HG03066 (cell line): Measurements from ENCODE around the gene TMEM127.
"Not testable (repeated sequence)": the region's sequence is repeated elsewhere in the genome, so short reads cannot be mapped to it uniquely, and the experiment has no call there.

Experiments
- ATAC-seq: cut with Tn5 transposase; IDR thresholded peaks from one replicate; pipeline ENCODE4 v1.9.1; 2021; ENCODE audit warnings: low read depth; ENCODE audit not compliant: unreplicated experiment

TMEM127 gene, protein sequence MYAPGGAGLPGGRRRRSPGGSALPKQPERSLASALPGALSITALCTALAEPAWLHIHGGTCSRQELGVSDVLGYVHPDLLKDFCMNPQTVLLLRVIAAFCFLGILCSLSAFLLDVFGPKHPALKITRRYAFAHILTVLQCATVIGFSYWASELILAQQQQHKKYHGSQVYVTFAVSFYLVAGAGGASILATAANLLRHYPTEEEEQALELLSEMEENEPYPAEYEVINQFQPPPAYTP

DNA sequence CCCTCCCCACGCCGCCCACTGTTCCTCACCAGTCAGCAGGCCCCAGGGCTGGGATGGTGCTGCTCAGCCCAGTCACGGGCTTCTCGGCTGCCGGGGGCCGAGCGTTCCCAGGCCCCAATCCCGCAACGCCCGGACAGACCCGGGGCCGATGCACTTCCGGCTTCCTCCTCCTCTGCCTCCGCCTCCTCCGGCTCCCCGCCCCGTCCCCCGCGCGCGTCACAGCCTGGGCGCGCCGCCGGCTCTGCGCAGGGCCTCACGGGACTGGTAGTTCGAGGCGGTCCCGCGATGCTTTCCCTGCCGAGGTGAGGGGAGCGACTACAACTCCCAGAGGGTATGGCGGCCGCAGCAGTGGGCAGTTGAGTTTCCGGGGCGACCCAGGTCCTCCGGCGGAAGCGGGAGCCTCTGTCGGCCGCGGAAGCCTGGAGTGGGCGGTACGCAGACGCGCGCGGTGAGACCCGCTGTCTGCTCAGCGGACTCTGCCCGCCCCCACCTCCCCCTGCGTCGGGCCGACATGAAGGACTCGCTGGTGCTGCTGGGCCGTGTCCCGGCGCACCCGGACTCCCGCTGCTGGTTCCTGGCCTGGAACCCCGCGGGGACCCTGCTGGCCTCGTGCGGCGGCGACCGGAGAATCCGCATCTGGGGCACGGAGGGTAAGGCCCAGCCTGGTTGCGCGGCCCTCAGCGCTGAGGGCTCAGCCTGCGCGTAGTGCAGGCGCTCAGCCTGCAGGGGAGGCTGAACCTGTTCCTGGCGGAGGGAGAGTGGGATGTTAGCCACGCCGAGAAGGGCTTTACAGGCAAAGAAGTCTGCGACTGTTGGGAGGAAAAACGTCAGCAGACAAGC lies at the start of gene TMEM127, which contains the start of gene CIAO1:
TSS of gene TMEM127 (minus strand) at position 158 of the 840 bp plus-strand sequence. CDS start 616 bp downstream, outside the sequence.
TSS of gene CIAO1 (plus strand) at position 386 of the 840 bp plus-strand sequence. CDS start at position 512, 126 bp downstream.
- peak; percentile 91 for ATAC-seq

DNA sequence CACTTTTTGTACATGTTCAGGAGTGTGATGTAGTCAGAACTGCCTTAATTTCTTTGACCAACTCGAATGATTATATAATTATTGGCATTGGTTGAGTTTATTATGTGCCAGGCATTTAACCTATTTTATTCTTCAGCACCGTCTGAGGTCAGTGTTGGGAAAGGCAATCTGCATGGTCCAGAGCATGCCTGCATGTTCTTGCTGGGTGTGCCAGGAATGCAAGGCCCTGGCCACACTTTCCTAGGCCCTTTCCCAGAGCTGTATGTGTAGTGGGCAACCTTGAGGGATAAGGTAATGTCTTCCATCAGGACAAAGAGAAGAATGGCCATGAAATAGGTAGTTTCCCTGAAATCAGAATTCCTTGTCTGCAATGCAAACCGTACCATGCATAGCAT lies 49.2 kb upstream of the TMEM127 start:
- no peak for ATAC-seq

DNA sequence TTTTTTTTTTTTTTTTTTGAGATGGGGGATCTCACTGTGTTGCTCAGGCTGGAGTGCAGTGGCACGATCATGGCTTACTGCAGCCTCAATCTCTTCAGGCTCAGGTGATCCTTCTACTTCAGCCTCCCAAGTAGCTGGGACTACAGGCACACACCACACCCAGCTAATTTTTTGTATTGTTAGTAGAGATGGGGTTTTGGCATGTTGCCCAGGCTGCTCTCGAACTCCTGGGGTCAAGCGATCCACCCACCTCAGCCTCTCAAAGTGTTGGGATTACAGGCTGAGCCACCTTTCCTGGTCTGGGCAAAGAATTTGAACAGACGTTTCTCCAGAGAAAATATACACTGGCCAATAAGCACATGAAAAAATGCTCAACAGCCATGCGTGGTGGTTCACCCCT lies 42.5 kb upstream of the TMEM127 start:
- no peak for ATAC-seq

DNA sequence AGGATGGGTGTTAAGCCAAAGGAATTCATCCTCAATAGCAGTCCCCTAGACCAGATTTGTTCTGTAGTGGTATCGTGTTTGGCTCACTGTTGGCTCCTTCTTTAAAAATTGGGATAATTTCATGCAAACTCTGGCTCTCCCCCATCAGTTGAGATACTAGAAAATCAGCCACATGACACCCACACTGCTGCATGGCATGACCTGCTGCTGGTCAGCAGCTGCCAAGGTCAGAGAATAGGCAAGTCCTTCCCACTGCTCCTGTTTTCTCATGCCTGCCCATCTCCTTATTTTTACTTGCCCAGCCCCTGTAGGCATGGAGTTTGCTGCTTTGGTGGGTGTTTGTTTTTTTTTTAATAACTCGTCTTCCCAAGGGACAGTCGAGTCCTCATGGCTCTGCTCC lies 40.6 kb upstream of the TMEM127 start:
- no peak for ATAC-seq

DNA sequence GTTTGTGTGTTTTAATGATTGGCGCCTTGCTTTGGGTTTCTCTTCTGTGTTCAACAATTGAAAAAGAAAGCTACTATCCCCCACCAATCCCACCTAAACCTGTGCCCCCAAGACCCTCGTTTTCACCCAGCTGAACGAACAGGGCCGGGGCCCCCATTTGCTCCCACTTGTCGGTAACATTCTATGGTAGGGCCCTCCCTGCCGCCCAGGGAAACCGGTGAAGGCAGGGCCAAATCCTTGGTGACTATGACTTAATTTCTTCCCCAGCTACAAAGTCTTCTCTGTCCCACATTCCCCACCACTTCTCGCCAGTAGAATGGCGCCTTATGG lies 40.1 kb upstream of the TMEM127 start:
- no peak for ATAC-seq

DNA sequence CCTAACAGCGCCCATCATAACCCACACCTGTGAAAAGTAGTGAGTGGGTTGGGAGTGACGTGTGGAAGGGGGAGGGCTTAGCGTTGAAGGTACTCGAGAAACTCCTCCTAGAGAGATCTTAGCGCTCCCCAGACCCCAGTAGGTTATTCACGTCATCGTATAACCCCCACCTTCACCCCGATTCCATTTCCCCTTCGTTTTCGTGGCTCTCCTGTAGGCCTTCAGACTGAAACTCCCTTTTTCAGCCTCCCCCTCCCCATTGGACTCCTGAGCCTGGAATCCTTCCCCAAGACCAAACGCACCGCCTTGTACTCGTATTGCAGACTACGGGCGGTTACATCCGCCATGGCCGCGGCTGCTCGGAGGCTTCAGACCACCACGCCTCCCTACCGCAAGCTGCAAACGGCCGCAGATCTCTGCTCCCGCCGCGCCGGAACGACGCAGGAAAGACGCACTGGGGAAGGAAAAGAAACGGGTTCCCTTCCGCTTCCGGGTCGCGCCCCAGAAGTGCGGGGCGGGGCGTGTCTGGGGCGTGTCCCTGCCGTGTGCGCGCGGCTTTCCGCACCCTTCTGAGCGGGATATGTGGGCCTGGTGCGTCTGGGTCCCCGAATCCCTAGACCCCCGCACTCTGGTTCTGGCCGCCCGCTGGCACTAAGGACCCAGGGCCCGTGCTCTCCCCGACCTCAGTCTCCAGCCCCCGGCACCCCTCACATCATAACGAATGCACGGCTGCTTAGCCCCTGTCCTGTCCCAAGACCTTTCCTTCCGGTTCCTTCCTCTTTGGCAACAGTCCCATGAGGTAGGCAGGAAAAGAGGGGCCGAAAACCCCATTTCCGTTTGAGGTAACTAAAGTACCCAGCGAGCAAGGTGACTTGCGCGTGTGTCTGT lies 39.5 kb upstream of the TMEM127 start, which contains the start of gene SNRNP200:
TSS of gene SNRNP200 (minus strand) at position 456 of the 888 bp plus-strand sequence. CDS start at position 347, 109 bp downstream.
- ATAC-seq, result peak; percentile 87

DNA sequence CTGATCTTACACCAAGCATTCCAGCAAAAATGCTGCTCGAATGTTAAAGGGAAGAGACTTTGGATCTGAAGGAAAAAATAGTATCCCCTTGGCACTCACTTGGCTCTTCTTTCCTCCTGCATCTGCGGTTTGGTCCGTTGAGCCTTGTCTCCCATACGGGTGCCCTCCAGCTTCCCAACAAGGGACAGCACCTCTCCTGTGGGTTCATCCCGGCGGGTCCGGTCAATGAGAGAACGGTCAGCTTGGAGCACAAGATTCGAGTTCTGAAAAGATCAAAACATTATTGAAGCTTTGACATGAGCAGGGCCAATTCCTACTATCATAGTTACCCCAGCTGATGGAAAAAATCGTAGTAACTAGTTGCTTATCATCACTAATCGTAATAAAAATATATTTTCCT lies 38.8 kb upstream of the TMEM127 start:
- no peak for ATAC-seq

DNA sequence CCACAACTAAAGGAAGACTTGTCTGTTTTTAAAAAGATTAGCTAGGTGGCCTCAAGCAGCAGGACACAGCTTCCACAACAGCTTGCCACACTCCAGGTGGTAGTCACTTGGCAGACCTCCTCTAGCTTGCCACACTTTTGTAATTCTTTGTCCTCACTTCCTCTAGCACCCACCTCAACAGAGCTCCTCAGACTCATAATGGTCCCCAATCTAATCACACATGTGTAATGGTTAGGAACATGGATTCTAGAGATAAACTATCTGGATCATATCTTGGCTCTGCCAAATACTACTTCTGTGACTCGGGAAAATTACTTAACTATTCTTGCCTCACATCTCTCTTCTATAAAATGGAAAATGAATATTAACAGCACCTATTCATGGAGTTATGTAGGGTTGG lies 36.1 kb upstream of the TMEM127 start:
- no peak for ATAC-seq

DNA sequence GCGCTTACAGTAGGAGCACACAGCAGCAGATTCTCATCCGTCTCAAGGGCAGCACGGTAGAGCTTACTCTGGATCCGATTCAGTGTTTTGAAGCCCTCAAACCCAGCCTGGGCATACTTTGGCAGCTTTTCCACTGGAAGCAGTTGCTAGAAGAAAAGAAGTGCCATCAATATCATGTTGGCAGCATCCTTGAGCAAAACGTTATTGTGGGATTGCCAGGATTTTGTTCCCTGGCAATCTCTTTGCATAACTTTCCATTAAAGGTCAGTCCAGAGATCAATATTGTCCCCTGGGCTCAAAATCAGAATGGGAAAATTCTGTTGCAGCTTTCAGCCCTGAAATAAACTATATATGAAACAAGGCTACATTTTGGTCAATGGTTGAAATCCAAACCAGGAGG lies 31.1 kb upstream of the TMEM127 start:
- no peak for ATAC-seq

DNA sequence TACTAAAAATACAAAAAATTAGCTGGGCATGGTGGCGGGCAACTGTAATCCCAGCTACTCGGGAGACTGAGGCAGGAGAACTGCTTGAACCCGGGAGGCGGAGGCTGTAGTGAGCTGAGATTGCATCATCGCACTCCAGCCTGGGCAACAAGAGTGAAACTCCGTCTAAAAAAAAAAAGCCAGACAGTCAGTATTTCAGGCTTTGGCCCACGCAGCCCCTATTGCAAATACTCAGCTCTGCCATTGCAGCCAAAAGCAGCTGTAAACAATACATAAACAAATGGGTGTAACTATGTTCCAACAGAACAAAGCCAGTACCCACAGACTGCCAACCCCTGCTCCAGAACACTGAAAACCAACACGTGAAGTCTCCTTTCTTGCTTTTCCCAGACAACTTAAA lies 28.5 kb upstream of the TMEM127 start:
- ATAC-seq, result not testable (repeated sequence)

DNA sequence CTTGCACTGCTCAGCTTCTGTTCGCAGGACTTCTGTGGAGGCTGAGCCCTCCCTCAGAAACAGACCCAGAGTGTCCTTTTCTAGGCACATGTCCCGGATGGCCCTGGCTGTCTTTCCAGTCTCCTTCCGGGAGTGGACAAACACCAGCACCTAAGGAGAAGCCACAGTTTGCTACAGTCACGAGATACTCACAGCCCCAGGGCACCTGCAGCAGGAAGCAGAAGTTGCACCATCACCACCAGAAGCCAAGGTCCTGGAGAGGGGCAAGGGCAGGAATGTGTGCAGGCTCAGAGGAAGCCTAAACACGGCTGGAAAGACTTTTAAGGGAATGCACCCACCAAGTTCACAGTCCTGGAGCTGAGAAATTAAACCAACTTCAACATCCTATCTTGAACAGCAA lies 26.0 kb upstream of the TMEM127 start:
- ATAC-seq, result no peak

DNA sequence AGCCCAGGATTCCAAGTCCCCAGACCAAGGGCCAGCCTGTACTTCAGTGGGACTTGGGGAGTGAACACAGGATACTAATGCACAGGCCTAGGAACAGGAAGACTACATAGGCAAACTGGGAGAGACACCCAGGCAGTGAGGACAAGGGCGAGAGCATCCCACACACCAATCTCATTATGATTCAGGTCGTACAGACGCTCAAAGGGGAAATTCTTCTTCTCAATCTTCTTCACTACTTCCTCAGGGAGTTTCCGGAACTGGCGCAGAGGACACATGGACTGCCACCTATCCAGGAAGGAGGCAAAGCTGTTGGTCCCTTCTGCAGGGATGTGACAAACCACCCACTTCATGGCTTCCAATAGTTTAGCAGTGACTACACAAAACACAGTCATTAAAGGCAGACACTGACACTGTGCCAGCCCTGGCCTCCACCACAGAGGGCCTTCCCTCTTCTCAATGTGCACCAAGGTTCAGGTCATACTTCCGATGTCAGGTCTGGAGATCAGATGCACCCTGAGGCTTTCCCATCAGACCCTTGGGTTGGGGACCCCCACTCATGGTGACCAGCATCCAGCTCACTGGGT lies 21.6 kb upstream of the TMEM127 start:
- no peak for ATAC-seq

DNA sequence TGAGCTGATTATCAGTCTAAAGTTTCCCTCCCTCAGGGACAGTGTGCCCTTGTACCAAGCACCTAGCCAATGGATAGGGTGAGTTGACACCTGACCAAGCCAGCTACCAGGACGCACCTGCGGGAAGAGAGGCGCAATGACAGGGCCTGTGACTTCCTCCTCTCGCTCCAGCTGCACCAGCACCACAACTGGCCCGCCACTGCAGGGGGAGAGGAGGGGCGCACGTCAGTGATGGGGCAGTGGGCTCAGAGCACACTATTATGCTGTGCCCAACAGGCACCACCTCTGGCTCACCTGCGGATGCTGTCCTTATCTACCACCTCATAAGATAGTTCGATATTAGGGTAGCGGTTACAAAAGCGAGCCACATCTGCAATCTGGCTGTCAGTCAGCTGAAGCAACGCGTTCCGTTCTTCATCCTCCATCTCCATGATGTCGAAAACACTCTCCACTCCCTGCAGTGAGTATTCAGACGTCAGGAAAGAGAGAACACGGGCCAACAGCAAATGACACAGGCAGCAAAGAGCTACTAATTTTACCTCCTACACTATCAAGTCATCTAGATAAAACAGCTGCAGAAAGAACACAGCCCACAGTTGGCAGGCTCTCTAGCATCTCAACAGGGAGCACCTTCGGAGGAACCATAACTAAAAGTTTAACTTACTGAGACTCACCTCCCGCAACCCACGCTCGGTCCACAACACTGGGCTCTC lies 11.1 kb upstream of the TMEM127 start:
- no peak for ATAC-seq

DNA sequence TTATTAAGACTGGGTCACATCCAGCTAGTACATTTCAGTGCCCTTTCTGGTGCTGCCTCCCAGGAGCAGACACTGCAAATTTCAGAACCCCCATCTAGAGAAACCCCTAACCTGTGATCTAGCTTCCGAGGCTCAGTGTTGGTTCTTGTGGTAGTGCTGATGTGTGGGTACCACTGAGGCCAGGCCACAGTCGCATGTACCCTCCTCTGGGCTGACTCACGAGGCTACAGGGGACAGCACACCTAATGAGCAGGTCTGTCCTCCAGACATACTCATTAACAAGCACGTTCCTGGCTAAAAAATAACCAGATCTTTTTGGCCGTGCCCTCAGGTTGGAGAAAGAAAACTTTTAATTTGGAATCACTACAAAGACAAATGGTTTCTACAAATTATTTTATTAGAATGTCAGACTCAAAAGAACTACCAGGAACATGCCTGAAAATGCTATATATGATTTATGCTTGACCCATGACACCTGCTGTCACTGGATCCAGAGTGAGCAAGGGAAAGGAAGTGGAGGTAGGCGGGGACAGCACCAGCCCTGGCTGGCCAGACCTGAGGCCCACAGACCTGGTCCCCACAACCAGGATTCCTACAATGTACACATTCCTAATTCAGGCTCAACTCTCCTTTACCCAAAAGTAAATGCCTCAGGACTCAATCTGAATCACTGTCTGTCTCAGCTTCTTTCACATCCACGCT lies 8.7 kb upstream of the TMEM127 start:
- ATAC-seq, result no peak

DNA sequence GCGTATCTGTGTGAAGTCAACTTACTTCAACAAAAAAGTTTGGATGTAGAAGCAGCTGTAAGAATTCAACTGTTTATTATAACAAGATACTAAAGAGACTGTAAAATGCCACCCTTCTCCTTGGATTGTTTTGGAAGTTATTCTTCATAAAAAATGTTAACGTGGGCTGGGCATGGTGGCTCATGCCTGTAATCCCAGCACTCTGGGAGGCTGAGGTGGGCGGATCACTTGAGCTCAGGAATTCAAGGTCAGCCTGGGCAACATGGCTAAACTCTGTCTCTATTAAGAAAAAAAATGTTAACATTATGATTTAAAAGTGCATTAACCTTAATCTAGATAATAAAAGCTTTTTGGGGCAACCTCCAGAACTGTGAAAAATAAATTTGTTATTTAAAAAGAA lies 8.0 kb upstream of the TMEM127 start:
- ATAC-seq, result no peak

DNA sequence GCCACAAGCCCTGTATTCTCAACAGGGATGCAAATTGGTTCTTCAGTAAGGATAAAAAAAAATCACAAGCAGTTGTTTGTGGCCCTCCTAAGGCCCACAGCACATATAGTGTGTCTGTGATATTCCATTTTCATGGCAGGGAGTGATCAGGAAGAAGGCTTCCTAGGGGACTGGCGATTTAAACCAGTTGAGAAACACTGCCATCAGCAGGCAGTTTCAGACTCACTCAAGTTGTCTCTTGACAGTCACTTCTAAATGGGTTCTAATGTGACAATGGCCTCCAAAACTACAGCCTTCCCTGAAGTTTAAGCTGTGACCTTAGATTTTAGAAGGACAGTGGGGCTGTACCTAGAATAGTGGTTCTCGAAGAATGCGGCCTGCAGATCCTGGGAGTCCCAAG lies 6.2 kb upstream of the TMEM127 start:
- ATAC-seq, result no peak

DNA sequence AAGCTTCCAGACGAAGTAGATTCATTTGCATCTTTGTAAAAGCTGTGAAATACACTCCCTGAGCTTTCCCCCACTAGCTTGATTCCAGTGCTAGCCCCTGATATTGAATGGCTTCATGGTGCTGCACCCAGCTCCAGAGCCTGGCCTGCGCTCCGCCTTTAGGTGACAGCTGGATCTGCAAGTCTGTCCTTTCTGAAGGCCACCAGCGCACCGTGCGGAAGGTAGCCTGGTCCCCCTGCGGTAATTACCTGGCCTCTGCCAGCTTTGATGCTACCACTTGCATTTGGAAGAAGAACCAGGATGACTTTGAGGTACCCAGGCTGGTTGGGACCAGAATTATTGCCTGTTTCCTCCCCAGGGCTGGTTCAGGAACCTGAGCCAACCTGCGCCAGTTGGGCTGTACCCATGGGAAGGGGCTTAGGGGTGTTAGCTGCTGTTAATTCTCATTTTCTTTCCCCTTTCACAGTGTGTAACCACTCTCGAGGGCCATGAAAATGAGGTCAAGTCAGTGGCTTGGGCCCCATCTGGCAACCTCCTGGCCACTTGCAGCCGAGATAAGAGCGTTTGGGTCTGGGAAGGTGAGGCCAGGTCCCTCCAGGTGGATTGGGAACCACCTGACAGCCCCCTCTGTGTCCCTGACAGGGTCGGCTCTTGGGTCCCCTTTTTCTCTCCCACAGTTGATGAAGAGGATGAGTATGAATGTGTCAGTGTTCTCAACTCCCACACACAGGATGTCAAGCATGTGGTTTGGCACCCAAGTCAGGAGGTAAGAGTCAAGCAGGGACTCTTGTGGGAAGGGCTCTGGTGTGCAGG lies 1.6 kb upstream of the TMEM127 start:
- no peak for ATAC-seq

DNA sequence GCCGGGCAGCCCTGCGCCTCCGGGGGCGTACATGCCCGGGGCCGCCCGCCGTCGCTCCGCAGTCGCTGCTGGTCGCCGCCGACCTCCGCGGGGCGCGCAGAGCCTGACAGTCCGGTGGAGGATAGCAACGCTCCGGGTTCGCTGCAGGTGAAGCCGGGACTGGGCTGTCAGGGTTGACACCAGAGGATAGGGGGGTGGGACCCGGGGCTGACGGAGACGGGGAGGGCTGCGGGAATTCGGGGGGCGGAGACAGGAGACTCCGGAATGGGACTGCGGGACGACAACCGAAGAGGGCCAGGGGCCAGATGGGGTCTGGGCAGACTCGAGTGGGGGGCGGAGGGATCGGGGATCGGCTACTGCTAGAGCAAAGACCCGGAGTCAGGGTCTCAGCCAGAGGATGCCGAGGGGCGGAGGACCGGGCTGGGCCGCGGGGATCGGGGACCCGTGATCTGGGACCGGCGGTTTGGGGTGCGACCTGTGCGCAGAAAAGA lies 403 bp downstream of the TMEM127 start:
- ATAC-seq, result peak; percentile 18
